Muscle layer of duodenum (tissue), 2 donors: Measurements from ENCODE around the gene PLA2G1B.

Experiments
- H3K27ac ChIP-seq: one replicate; pipeline ENCODE4 v1.7.0; 2013; ENCODE audit warnings: mild to moderate bottlenecking, low read length
- H3K27me3 ChIP-seq: one replicate; pipeline ENCODE4 v1.7.0; 2013; ENCODE audit warnings: low read depth, mild to moderate bottlenecking, control low read depth, low read length
- H3K36me3 ChIP-seq, 2 donors: one replicate each; pipeline ENCODE4 v1.7.0; 2013; ENCODE audit warnings: low read length in 2 of 2, control low read depth in 1 of 2, mild to moderate bottlenecking in 1 of 2; ENCODE audit not compliant: insufficient read depth in 2 of 2, control insufficient read depth in 1 of 2
- H3K4me1 ChIP-seq, 2 donors: one replicate each; pipeline ENCODE4 v1.7.0; 2013; ENCODE audit warnings: low read length in 2 of 2, mild to moderate bottlenecking in 2 of 2, control low read depth in 1 of 2, moderate library complexity in 1 of 2; ENCODE audit not compliant: insufficient read depth in 2 of 2, control insufficient read depth in 1 of 2
- H3K4me3 ChIP-seq, 2 donors: one replicate each; pipeline ENCODE4 v1.7.0; 2013; ENCODE audit warnings: low read length in 2 of 2, low read depth in 1 of 2, mild to moderate bottlenecking in 1 of 2
- H3K9me3 ChIP-seq, 2 donors: one replicate each; pipeline ENCODE4 v1.7.0; 2013; ENCODE audit warnings: low read length in 2 of 2, control low read depth in 1 of 2, mild to moderate bottlenecking in 1 of 2; ENCODE audit not compliant: control insufficient read depth in 1 of 2
- donor health status: healthy.

The PLA2G1B gene

GRCh38 chr12:120286768-120287490 is 40.6 kb downstream of the PLA2G1B start:
- Histone ChIP-seq H3K9me3 (no peaks in the 10 kb centered on the region), H3K27me3 (no peaks in the 10 kb centered on the region), H3K27ac (no peak overlapping the region), H3K36me3 (peaks cover 0 to 3% of the 10 kb centered on the region in 2 donors), H3K4me1 (peaks cover 0 to 8% of the 10 kb centered on the region in 2 donors), H3K4me3 (no peak overlapping the region)

GRCh38 chr12:120284381-120284780 is 43.2 kb downstream of the PLA2G1B start:
- H3K27me3 ChIP-seq, result no peaks in the 10 kb centered on the region
- no peak overlapping the region for H3K4me3 ChIP-seq
- no peaks in the 10 kb centered on the region for H3K9me3 ChIP-seq
- H3K4me1 ChIP-seq, result no peaks in the 10 kb centered on the region
- no peak overlapping the region for H3K27ac ChIP-seq
- H3K36me3 ChIP-seq, result no peaks in the 10 kb centered on the region

GRCh38 chr12:120283318-120283717 is 44.3 kb downstream of the PLA2G1B start:
- H3K9me3 ChIP-seq, result no peaks in the 10 kb centered on the region
- no peaks in the 10 kb centered on the region for H3K4me1 ChIP-seq
- H3K27ac ChIP-seq, result no peak overlapping the region
- no peaks in the 10 kb centered on the region for H3K36me3 ChIP-seq
- H3K4me3 ChIP-seq, result no peak overlapping the region
- no peaks in the 10 kb centered on the region for H3K27me3 ChIP-seq

- Histone ChIP-seq H3K4me3 (no peak overlapping the region), H3K4me1 (no peaks in the 10 kb centered on the region), H3K27ac (no peak overlapping the region), H3K36me3 (no peaks in the 10 kb centered on the region), H3K27me3 (no peaks in the 10 kb centered on the region), H3K9me3 (no peaks in the 10 kb centered on the region)
Measured at GRCh38 chr12:120278137-120279069, 49.2 kb downstream of the PLA2G1B start.

GRCh38 chr12:120276734-120277133 is 50.8 kb downstream of the PLA2G1B start:
- H3K27me3 ChIP-seq, result no peaks in the 10 kb centered on the region
- H3K4me1 ChIP-seq, result no peaks in the 10 kb centered on the region
- no peaks in the 10 kb centered on the region for H3K9me3 ChIP-seq
- no peak overlapping the region for H3K4me3 ChIP-seq
- no peak overlapping the region for H3K27ac ChIP-seq
- no peaks in the 10 kb centered on the region for H3K36me3 ChIP-seq
